GM12891 (cell line): ENCODE results near the gene AIMP2.

Experiments
- DNase-seq: peaks from one replicate; pipeline ENCODE4 v3.0.0; 2011; ENCODE audit warnings: low spot score; ENCODE audit not compliant: insufficient read length
- FAIRE-seq: peaks from 2 replicates; lab custom pipeline; 2011; peaks lifted over from hg19 to GRCh38; lab: Jason Lieb, UNC
- PAX5 ChIP-seq: IDR thresholded peaks from 2 replicates; pipeline ENCODE4 v1.6.1; 2011; ENCODE audit warnings: low read length, moderate library complexity, mild to moderate bottlenecking; ENCODE audit not compliant: insufficient read depth, severe bottlenecking
- POLR2A ChIP-seq: IDR thresholded peaks from 2 replicates; pipeline ENCODE4 v1.6.1; 2011; ENCODE audit warnings: low read depth, low read length, control low read depth
- POLR2AphosphoS5 ChIP-seq: IDR thresholded peaks from 2 replicates; pipeline ENCODE4 v1.6.1; 2011; ENCODE audit warnings: low read depth, low read length, control low read depth
- POU2F2 ChIP-seq: IDR thresholded peaks from 2 replicates; pipeline ENCODE4 v1.6.1; 2011; ENCODE audit warnings: low read depth, mild to moderate bottlenecking, control low read depth, low read length, moderate library complexity
- SPI1 ChIP-seq: IDR thresholded peaks from 2 replicates; pipeline ENCODE4 v1.6.1; 2011; ENCODE audit warnings: low read depth, low read length, control low read depth
- TAF1 ChIP-seq: IDR thresholded peaks from 2 replicates; pipeline ENCODE4 v1.6.1; 2011; ENCODE audit warnings: low read depth, low read length, control low read depth

The AIMP2 gene

DNA sequence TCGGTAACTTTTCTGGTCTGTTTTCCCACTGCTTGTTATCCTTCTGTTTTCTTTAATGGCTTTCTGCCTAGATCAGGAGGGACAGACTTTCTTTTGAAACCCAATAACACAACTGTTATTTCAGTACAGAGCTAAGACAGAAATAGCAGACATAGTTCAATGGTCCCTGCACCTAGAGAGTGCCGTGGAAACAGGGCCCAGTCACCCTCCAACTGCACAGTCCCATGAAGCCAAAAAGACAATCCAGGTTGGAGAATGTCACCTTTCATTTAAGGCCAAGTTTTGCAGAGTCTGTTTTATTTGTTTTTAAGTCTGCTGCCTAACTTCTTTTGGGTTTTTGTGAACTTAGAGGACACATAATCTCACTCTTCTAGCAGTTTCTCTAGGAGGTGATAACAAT lies 2.5 kb downstream of the AIMP2 start:
- no peak for TF ChIP-seq TAF1
- TF ChIP-seq PAX5: no peak
- no peak for TF ChIP-seq SPI1
- no peak for TF ChIP-seq POU2F2
- TF ChIP-seq POLR2A: no peak
- no peak for TF ChIP-seq POLR2AphosphoS5
- no peak for FAIRE-seq
- DNase-seq: no peak

DNA sequence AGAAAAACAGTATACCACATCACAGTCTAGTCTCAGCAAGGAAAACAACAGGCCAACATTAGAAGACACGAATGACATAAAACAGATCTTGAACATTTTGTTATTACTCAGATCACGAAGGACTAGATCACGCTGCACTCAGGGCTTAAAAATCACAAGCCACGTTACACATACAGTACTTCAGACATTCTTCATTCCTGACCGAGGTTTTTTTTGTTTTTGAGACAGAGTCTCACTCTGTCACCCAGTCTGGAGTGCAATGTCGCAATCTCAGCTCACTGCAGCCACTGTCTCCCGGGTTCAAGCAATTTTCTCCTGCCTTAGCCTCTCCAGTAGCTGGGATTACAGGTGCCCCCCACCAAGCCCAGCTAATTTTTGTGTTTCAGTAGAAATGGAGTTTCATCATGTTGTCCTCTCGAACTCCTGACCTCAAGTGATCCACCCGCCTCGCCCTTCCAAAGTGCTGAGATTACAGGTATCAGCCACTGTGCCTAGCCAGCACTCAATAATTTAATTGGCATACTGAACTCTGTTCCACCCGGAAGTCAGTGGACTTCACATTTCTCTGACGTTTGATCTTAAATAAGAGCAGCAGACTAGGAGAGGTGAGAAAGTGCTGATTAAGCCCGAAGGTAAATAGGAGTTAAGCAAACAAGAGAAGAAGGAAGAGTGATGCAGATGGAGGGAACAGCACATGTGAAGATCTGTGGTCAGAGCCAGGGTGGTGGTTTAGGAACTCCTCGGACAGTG lies 3.5 kb downstream of the AIMP2 start:
- no peak for TF ChIP-seq PAX5
- TF ChIP-seq POU2F2: no peak
- no peak for TF ChIP-seq POLR2AphosphoS5
- TF ChIP-seq SPI1: no peak
- TF ChIP-seq TAF1: no peak
- TF ChIP-seq POLR2A: no peak
- no peak for FAIRE-seq
- no peak for DNase-seq

DNA sequence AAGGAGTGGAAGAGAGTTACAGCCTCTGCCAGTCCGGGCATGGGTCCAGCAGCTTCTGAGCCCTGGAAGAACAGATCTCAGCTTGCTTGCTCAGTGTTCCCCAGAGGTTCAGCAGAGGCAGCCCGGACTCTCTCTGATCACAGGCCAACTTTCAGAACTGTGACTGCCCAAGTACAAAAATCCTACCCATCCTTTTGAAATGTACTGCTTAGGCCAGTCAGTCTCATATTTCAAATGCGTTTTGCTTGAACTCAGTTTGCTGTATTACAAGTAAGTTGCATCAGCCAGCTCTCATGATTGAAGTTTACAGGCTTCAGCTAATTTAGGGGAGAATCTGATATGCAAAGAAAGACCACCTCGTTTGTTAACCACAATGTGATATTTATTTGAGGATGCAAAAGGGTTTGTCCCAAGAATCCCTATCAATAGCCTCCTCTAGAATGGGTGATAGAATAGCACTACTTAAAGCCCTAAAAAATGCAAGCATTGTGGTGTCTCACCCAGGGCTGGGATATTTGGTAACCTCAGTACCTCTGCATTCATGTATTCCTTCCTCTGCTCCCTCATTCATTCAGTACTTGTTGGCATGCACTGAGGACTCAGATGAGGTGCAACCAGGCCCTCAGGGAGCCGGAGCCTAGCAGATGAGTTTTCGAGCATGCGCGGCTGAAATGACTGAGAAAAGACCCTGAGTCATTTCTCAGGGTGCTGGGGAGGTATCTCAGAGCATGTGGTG lies 7.0 kb downstream of the AIMP2 start:
- no peak for FAIRE-seq
- DNase-seq: no peak
- TF ChIP-seq SPI1: no peak
- TF ChIP-seq POLR2AphosphoS5: no peak
- no peak for TF ChIP-seq POLR2A
- TF ChIP-seq PAX5: no peak

DNA sequence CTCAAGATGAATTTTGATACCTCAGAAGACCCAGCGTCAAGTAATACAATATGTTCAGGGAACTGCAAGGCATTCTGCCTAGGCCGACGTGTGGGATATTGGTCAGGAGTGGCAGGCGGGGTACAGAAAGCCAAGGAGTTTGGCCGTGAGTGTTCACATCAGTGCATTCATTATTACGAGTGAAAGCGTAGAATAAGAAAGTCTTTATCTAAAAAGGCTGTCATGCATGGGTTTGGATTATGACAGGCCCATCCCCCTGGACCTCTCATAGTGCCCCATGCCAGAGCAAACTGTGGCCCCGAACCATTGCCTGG lies 7.5 kb downstream of the AIMP2 start:
- TF ChIP-seq POLR2AphosphoS5 (no peak), SPI1 (no peak), POU2F2 (no peak), PAX5 (no peak), TAF1 (no peak), POLR2A (no peak)
- FAIRE-seq (no peak), DNase-seq (no peak)

DNA sequence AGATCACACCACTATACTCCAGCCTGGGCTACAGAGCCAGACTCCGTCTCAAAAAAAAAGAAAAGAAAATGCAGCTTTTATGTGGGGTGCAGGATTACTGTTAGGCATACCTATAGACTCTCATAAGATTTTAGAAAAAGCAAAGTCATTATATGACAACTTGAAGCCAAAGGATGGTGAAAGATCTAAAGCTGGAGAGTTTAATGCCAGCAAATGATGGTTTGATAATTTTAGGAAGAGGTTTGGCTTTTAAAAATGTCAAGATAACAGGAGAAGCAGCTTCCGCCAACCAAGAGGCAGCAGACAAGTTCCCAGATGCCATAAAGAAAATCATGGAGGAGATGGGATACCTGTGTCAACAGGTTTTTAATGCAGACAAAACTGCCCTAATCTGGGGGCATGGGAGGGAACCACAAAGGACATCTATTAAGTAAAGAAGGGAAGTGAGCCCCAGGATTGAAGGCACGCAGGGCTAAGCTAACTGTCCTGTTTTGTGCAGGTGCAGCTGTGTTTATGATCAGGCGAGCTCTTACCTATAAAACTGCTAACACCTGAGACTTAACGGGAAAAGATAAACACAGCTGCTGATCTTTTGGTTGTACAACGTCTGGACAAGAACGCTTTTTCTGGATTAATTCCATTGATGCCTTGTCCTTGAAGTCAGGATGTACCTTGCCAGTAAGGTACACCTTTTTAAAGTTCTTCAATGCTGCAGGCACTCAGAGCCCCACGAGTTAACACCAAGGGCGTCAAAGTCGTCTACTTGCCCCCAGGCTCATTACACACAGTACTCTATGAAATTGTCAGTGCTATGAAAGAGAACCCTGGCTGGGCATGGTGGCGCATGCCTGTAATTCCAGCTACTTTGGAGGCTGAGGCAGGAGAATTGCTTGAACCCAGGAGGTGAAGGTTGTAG lies 11.6 kb downstream of the AIMP2 start:
- DNase-seq (no peak), FAIRE-seq (no peak)

DNA sequence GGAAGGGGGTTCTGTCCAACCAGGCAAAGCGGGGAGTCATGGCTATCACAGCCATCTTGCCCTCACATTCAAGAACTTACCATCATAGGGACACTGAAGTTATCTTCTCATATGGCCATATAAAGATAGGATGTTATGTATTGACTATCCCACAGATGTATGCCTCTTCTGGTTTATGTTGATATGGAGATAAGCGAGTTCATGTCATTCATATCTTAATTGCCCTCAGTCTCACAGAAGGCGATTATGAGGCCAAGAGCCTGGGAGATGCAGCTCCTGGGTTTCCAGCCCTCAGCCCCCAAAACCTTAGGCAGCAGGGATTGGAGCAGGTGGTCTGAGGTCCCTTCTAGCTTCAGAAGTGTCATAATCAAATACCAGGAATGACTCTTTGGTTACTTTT lies 13.6 kb downstream of the AIMP2 start:
- TF ChIP-seq POU2F2 (no peak), POLR2A (no peak)
- FAIRE-seq (no peak), DNase-seq (no peak)

More for the DNA sequence above, 11.6 kb downstream of the AIMP2 start:
- TF ChIP-seq SPI1: no peak
- TF ChIP-seq POLR2AphosphoS5: no peak
- TF ChIP-seq TAF1: no peak
- TF ChIP-seq PAX5: no peak
- TF ChIP-seq POU2F2: no peak
- TF ChIP-seq POLR2A: no peak

DNA sequence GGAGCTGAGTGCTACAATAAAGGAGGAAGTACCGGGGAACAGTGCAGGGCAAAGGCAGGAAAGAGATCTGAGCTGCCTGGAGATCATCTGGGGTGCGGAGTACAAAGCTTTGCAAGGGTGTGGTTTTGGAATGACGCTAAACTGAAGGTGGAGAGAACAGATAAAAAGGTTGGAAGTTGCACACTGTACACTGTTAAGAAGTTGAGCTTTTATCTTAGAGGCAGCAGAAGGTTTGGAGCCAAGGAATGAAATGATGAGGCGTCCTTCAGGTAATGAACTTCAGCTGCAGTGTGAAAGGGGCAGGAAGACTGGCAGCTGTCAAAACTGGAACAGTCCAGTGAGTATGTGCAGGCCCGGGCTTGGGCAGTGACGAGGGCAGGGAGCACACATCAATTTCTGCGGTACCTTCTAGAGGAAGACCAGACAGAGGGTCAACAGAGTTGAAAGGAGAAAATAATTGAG lies 14.9 kb downstream of the AIMP2 start:
- FAIRE-seq (no peak), DNase-seq (no peak)
- no peak for TF ChIP-seq POU2F2
- no peak for TF ChIP-seq TAF1
- TF ChIP-seq SPI1: no peak
- TF ChIP-seq POLR2AphosphoS5: no peak
- TF ChIP-seq POLR2A: no peak
- TF ChIP-seq PAX5: no peak

DNA sequence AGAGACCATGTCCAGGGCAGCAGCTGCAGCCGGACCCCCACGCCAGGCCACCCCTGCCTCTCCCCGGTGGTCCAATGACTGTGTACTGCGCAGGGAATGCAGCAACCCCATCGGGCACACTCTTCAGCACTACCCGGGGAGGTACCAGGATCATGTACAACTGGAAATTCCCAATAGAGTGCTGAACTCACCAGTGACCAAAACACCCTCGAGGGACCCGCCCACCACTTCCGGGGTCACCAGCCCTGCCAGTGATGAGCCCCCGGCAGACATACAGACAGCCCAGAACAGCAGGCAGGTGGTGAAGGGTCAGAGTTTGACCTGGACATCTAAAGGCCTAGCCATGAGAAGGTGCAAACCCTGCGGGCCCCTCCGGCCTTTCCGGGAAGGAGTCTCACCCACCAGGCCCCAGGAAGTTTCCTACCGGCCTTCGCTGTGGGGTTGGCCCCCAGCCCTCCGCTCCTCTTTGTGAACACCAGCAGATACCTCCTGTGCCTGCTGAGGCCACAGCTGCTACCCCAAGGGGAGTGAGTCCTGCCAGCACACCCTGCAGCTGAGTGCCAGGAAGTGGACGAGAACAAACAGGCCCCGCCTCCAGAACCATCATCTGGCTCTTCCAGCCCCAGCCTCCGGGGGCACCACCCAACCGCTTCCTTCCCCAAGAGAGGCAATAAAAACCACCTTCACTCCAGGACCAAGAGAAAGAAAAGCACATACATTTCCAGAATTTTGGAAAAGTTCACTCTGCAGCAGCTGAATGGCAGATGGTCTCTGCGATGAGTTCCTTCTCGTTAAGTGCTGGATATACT lies 17.1 kb downstream of the AIMP2 start:
- DNase-seq (peak; percentile 53), FAIRE-seq (peak; percentile 20)
- no peak for TF ChIP-seq POLR2A
- TF ChIP-seq SPI1: peak; percentile 33; the same call in 1 of the 2 replicates

DNA sequence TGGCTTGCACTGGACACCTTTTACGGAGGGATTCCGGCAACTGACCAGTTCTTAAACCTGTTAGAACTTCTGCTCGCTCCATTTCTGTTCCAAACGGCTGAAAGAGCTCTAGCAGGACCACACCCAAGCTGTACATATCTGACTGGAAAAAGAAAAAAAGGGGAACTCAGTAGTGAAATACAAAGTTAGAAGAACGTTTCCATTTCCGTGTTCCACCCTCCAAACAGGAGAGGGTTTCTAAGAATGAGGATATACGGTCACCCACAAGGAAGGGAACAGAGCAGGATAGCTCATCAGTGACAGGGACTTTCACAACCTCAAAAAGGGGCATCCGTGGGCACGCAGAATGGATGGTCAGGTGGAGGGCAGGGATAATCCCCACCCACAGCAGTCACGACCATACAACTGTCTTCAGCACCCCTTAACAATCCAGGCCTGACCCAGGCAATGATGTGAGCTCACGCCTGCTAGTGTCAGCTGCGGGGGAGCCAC lies 17.8 kb downstream of the AIMP2 start:
- TF ChIP-seq SPI1 (peak; percentile 80), PAX5 (no peak), POLR2AphosphoS5 (no peak), POU2F2 (no peak), TAF1 (no peak), POLR2A (no peak)
- DNase-seq: no peak
- no peak for FAIRE-seq
